T-helper 9 cell (primary cell): Measurements from ENCODE around the gene TSC22D1.
"Not testable (repeated sequence)": the region's sequence is repeated elsewhere in the genome, so short reads cannot be mapped to it uniquely, and the experiment has no call there.

Experiments used
- DNase-seq: peaks from one replicate; pipeline ENCODE4 v3.0.0-alpha.2; 2020

TSC22D1 gene

GRCh38 chr13:44498969-44499368 lies 77.2 kb downstream of the TSC22D1 start:
- DNase-seq = no peak

DNA sequence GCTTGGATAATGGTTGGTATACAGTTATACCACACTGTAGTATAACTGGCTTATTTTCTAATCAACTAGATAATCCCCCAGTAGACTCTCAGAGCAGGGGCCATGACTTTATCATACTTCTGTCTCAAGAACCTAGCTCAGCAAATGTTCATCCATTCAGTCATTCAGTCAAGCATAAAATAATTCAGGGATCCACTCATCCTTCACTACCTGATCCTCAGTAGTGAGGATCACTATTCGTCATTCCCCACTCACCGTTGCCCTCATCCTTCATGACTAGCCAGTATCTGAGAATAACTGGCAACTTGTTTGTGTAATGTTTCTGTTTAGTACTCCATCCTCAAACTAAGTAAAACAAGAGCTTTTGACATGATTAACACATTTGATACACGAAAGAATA lies 77.6 kb downstream of the TSC22D1 start:
- DNase-seq = no peak

DNA sequence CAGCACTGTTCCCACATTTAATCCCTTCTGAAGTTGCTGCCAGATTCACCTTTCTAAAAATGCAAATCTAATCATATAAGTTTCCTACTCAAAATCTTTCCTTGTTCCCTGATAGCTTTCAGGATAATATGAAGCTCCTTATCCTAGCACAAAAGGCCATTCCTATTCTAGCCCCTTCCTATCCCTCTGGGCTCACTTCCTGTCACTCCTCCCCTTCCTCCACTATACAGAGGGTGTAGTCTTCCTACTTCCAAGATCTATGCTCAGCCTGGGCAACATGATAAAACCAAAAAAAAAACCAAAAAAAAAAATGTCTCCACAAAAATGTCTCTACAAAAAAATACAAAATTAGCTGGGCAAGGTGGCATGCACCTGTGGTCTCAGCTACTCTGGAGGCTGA lies 78.3 kb downstream of the TSC22D1 start:
- DNase-seq = no peak

- DNase-seq = no peak
Measured at GRCh38 chr13:44493213-44493812, 82.8 kb downstream of the TSC22D1 start.

- no peak for DNase-seq
Measured at GRCh38 chr13:44489751-44490150, 86.4 kb downstream of the TSC22D1 start.

DNA sequence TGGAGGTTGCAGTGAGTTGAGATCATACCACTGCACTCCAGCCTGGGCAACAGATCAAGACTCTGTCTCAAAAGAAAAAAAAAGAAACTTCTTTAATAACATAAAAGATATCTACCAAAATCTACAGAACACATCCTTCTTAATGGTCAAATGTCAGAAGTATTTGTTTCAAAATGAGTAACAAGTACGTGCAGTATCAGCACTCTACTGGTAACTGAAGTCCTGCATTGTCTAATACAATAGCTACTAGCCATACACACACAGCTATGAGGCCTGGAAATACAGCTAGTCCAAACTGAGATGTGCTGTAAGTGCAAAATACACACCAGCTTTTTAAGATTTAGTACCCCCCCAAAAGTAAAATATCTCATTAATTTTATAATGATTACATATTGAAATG lies 88.1 kb downstream of the TSC22D1 start:
- no peak for DNase-seq

GRCh38 chr13:44484562-44485138 lies 91.5 kb downstream of the TSC22D1 start:
- no peak for DNase-seq

- DNase-seq = no peak
Measured at GRCh38 chr13:44474122-44474910, 101.8 kb downstream of the TSC22D1 start.

DNA sequence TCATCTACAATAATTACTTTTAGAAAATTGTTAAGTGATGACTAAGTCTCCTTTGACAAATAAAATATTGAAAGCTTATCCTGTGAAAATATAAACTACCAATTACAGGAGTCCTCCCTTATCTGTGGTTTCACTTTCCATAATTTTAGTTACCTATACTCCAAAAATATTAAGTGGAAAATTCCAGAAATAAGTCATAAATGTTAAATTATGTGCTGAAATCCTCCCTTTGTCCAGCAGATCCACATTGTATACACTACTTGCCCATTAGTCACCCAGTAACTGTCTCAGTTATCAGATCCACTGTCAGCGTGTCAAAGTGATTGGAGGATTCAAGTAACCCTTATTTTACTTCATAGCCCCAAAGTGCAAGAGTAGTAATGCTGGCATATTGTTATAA lies 104.4 kb downstream of the TSC22D1 start:
- DNase-seq = no peak

GRCh38 chr13:44470638-44471562 lies 105.2 kb downstream of the TSC22D1 start:
- DNase-seq = no peak

- no peak for DNase-seq
Measured at GRCh38 chr13:44468874-44469273, 107.3 kb downstream of the TSC22D1 start.

GRCh38 chr13:44465318-44465717 lies 110.8 kb downstream of the TSC22D1 start:
- no peak for DNase-seq

DNA sequence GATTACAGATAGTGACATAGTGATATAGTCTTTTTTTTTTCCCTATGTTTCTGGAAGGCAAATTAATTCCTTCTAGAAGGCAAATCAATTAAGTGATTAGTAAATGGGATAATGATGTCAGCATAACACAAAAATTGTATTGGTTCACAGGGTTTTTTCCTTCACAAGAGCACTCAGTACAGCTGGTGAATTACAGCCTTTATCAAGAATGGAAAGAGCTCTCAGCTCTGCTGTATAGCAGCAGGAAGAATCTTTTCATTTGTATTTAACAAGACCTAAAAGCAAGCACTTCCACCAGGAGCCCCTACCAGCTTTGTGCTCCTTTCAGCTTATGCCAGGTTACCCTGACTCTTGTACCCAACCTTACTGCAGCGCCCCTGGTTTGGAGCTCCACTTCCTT lies 111.7 kb downstream of the TSC22D1 start:
- no peak for DNase-seq

DNA sequence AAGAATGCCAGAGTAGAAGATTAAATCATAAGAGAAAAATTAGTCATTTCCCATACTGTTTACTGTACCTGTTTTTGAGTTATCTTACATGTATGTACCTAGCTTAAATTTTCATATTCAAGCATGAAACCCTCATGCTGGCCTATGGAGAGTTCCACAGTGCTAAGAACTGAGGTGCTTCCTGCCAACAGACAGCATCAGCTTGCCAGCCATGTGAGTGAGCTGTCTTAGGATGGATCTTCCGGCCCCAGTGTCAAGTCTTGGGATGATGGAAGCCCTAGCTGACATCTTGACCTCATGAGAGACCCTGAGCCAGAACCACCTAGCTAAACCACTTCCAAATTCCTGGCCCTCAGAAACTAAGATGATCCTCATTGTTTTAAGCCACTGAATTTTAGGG lies 112.4 kb downstream of the TSC22D1 start:
- DNase-seq = no peak

DNA sequence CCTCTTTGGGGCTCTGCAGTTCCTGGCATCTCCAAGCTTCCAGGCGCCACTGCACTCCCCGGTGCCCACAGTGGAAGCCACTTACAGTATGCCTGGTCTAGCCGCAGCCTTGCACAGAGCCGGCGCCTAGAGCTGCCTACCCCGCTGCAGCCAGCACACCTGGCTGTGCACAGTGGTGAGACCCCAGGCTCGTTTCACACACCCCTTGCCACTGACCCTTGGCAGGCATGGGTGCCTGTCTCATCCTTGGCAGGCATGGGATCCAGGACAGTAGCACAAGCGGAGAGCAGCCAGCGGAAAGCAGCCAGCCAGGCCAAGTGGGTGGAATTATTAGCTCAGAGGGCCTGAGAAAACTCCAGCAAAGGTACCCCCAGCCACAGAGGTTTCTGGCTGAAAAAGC lies 116.5 kb downstream of the TSC22D1 start:
- no peak for DNase-seq

DNA sequence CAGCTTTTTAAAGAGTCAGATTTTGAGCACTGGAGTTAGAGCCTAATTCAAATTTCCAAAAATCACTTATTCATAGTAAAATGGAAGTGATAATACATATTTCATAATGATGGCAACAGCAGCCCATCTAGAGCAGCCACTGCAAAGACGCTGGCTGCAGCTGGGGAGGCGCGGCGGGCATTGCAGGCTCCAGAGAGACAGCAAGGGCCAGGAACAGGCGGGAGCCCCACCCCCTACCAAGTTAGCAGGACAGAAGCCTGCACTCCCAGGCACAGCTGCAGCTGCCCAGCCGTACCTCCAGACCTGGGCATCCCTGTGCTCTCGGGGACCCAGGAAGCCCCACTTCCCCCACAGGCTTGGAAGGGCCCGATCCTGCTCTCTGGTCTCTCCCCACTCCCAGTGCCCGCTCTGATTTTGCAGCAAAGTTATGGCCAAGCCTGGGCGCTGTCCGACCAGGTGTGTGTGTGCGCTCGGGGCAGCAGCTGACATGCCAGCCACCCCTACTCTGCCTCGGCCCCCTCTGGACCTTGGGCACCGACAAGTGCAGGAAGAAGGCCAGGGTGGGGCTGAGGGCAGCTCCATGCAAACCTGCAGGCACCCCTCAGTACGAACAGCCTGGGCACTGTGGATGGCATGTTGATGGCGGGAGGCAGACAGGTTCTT lies 117.7 kb downstream of the TSC22D1 start:
- no peak for DNase-seq

- not testable (repeated sequence) for DNase-seq
Measured at GRCh38 chr13:44456212-44456611, 119.9 kb downstream of the TSC22D1 start.

DNA sequence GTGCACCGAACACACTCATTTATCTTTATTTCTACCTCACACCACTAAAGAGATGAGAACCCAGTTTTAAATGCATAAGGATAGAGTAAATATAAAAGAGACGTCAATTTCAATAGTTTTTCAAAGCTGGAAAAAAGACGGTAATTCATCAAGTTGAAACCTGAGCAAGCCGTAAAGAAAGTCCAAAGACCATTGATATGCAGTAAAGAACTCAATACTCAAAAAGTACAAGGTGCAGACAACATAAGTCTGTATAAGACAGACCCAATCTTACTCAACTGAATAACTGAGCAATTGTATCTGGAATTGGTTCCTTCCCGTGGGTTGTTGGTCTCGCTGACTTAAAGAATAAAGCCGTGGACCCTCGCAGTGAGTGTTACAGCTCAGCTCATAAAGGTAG lies 120.4 kb downstream of the TSC22D1 start:
- no peak for DNase-seq

- DNase-seq = no peak
Measured at GRCh38 chr13:44453881-44454280, 122.2 kb downstream of the TSC22D1 start.

DNA sequence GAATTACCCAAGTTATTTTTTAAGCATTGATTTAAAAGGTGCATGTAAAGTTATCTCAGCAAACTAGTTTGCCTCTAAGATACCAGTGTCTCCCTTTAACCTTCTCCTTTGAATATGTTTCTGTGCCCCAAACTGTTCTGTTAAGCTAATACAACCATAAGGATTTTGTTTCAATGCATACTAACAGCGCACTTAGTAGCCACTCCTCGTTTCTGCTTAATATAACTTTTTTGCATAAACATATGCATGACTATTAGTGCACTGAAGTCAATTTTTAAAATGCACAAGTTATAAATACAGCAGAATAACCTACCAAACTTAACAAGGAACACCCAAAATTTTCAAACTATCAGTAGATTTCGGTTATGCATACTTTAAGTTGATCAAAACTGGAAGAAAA lies 123.1 kb downstream of the TSC22D1 start:
- no peak for DNase-seq

- no peak for DNase-seq
Measured at GRCh38 chr13:44452418-44452817, 123.7 kb downstream of the TSC22D1 start.

DNA sequence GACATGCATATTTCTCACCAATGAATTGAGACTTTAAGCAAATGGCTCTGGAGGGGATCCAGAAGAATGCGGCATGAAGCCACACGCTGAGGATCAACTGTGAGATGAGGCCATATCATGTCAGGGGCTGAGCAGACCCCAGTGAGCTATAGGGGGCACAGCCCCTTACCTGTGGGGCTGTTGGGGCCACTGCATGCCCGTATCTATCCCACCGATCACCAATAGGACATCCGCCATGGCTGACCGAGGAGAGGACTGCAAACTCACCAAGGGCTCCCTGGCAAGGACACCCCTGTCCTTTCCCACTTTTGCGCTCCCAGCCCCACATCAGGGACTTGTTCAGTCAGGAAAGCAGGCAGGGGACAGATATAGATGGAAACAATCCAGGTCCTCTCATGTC lies 124.5 kb downstream of the TSC22D1 start:
- DNase-seq = no peak

DNA sequence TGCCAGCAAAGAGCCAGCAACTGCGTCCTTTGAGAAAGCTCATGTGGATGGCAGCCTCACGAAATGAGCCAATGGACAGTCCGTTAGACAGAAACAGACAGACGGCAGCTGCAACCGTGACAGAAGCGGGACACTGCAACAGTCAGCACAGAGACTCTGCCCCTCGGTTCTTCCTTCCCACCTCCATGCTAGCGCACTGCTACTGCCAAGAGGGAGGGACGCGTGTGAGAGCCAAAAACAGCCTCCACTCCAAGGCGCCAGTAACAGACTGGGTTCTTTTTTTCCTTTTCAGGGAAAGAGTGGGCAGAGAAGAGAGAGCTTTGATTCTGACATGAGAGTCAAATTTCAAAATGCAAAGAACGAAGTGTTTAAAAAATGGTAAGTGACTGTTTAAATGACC lies 125.0 kb downstream of the TSC22D1 start:
- DNase-seq = no peak
